Measurements from ENCODE around the gene ASAP2. TPM values are rescaled to one million over a fixed set of nuclear protein-coding genes. Genes with fewer than 3 reads are reported as not detected.

The ASAP2 gene
- total and polyA plus RNA-seq, 9 of the 15 experiments (the other 6 are each of a cell fraction or from before 2014, with no cell fraction given), result 0.06 to 4.3 (median 3.1) TPM

DNA sequence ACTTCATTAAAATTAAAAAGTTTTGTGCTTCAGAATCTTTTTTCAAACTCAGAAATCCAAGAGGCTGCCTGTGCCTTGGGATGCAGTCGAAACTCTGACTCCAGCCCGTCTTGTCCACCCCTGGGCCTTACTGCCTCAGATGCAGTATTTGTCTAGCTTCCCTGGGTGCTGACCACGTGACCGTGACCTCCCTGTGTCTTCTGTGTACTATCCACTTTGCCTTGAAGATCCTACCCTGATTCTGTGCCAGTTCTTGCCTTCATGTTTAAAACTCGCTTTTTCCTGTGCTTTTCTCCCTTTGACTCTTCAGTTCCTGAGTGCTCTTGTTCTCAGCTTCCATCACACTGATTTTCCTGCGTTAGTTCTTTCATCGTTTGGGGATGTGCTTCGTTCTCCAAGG lies 136.0 kb downstream of the ASAP2 start:
- CTCF ChIA-PET (ENCODE audit: low intra/inter-chr PET ratio), result no interaction called here
- Histone ChIP-seq H3K9me3 (replicated peaks; ENCODE audit: control insufficient read depth, insufficient read depth, low read depth, low read length) (no peaks in the 10 kb centered on the region), H3K9ac (ENCODE audit: insufficient read depth in 1 of 2, low read depth in 2 of 2, low read length in 2 of 2) (no peak overlapping the region), H3K36me3 (ENCODE audit: control insufficient read depth, insufficient read depth, low read length) (no peaks in the 10 kb centered on the region; the same call in 2 of the 3 replicates), H2AFZ (ENCODE audit: low read depth, low read length) (no peak overlapping the region), H3K4me3 (no peak overlapping the region), H3K79me2 (ENCODE audit: control insufficient read depth, insufficient read depth, low read length) (no peaks in the 10 kb centered on the region), H3K27ac (ENCODE audit: extremely low read depth, low read depth, low read length) (no peak overlapping the region), H3K4me2 (ENCODE audit: insufficient read depth, low read length) (no peak overlapping the region), H3K9me1 (ENCODE audit: control insufficient read depth, insufficient read depth, low read length) (no peaks in the 10 kb centered on the region), H3K27me3 (ENCODE audit: control insufficient read depth in 2 of 2, insufficient read depth in 2 of 2, low read length in 2 of 2) (peaks cover 0 to 2% of the 10 kb centered on the region in 2 experiments; a peak in 1 of 5 replicates), H4K20me1 (replicated peaks; ENCODE audit: control insufficient read depth, insufficient read depth, low read length) (no peaks in the 10 kb centered on the region; the same call in 1 of the 2 replicates), H3K4me1 (replicated peaks in 1 of 2; ENCODE audit: control insufficient read depth in 2 of 2, insufficient read depth in 2 of 2, low read length in 2 of 2) (peaks cover 0 to 5% of the 10 kb centered on the region in 2 experiments; a peak in 2 of 5 replicates)
- POLR2A ChIA-PET, result interaction anchor here (1.0 to 1.2 kb wide), 2 partner anchors 19 to 22 kb away, joined by 3 read pairs; no protein-coding TSS in a partner anchor
- intact Hi-C loops (cut with micrococcal nuclease) (no loop called here), in situ Hi-C loops (cut with MboI) (no loop called here)
- ATAC-seq (no peak), FAIRE-seq (no peak), DNase-seq (ENCODE audit: extremely low read depth in 1 of 4, low spot score in 3 of 4) (no peak)
- BruUV-seq (replicated peaks), result no TSS peak
- 25% methylated on average over 8 of the region's 8 CpGs for WGBS (ENCODE audit: insufficient coverage, low coverage, missing lambda C conversion rate)
- TF ChIP-seq CBX1 (IDR thresholded peaks at IDR 0.05; ENCODE audit: low read depth) (no peak), POU5F1 (IDR thresholded peaks at IDR 0.05; ENCODE audit: borderline replicate concordance, low read depth, low read length, partially characterized antibody) (no peak), ZFP36 (IDR thresholded peaks at IDR 0.05; ENCODE audit: low read depth, low read length, partially characterized antibody) (no peak), PHTF2 (CRISPR knock-in tag; IDR thresholded peaks at IDR 0.05) (no peak), ZNF780A (CRISPR knock-in tag; IDR thresholded peaks at IDR 0.05) (no peak), MAZ (CRISPR knock-in tag; conservative IDR thresholded peaks at IDR 0.05 in 1 of 2, IDR thresholded peaks at IDR 0.05 in 1 of 2) (no peak), RAD51 (IDR thresholded peaks at IDR 0.05; ENCODE audit: borderline replicate concordance, low read depth) (peak; percentile 69; the same call in 1 of the 2 replicates), ZBTB17 (CRISPR knock-in tag; IDR thresholded peaks at IDR 0.05) (no peak), ID3 (CRISPR knock-in tag; IDR thresholded peaks at IDR 0.05) (no peak), ID3 (tag; IDR thresholded peaks at IDR 0.05) (no peak), ZNF212 (CRISPR knock-in tag; IDR thresholded peaks at IDR 0.05) (no peak), HNRNPUL1 (IDR thresholded peaks at IDR 0.05; ENCODE audit: low read length) (no peak), ZNF444 (CRISPR knock-in tag; IDR thresholded peaks at IDR 0.05) (no peak), ZNF354B (CRISPR knock-in tag; IDR thresholded peaks at IDR 0.05) (no peak), CHCHD3 (CRISPR knock-in tag; IDR thresholded peaks at IDR 0.05) (no peak), EP300 (IDR thresholded peaks at IDR 0.05; ENCODE audit: low read length) (no peak)
- TF ChIP-seq, protein P1, sequence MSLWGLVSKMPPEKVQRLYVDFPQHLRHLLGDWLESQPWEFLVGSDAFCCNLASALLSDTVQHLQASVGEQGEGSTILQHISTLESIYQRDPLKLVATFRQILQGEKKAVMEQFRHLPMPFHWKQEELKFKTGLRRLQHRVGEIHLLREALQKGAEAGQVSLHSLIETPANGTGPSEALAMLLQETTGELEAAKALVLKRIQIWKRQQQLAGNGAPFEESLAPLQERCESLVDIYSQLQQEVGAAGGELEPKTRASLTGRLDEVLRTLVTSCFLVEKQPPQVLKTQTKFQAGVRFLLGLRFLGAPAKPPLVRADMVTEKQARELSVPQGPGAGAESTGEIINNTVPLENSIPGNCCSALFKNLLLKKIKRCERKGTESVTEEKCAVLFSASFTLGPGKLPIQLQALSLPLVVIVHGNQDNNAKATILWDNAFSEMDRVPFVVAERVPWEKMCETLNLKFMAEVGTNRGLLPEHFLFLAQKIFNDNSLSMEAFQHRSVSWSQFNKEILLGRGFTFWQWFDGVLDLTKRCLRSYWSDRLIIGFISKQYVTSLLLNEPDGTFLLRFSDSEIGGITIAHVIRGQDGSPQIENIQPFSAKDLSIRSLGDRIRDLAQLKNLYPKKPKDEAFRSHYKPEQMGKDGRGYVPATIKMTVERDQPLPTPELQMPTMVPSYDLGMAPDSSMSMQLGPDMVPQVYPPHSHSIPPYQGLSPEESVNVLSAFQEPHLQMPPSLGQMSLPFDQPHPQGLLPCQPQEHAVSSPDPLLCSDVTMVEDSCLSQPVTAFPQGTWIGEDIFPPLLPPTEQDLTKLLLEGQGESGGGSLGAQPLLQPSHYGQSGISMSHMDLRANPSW (CRISPR knock-in tag; IDR thresholded peaks at IDR 0.05), result no peak
- TF ChIP-seq, protein P2, sequence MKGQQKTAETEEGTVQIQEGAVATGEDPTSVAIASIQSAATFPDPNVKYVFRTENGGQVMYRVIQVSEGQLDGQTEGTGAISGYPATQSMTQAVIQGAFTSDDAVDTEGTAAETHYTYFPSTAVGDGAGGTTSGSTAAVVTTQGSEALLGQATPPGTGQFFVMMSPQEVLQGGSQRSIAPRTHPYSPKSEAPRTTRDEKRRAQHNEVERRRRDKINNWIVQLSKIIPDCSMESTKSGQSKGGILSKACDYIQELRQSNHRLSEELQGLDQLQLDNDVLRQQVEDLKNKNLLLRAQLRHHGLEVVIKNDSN (CRISPR knock-in tag; IDR thresholded peaks at IDR 0.05), result peak; percentile 52; the same call in 1 of the 2 replicates
- TF ChIP-seq, protein P3, sequence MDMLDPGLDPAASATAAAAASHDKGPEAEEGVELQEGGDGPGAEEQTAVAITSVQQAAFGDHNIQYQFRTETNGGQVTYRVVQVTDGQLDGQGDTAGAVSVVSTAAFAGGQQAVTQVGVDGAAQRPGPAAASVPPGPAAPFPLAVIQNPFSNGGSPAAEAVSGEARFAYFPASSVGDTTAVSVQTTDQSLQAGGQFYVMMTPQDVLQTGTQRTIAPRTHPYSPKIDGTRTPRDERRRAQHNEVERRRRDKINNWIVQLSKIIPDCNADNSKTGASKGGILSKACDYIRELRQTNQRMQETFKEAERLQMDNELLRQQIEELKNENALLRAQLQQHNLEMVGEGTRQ (CRISPR knock-in tag; IDR thresholded peaks at IDR 0.05), result peak; percentile 44
